Glutamatergic neuron (in vitro differentiated cells): ENCODE results near the gene MYO5B. TPM values are rescaled to one million over a fixed set of nuclear protein-coding genes. Genes with fewer than 3 reads are reported as not detected.

Source experiments
- DNase-seq: peaks from one replicate; pipeline ENCODE4 v3.0.0; 2022
- H3K27ac Mint-ChIP-seq: one replicate; pipeline ENCODE4 v1.8.0; 2020; ENCODE audit warnings: mild to moderate bottlenecking, mixed read lengths, inconsistent platforms; ENCODE audit not compliant: unreplicated experiment
- H3K27me3 Mint-ChIP-seq: one replicate; pipeline ENCODE4 v1.8.0; 2020; ENCODE audit warnings: mild to moderate bottlenecking, moderate library complexity, mixed read lengths, inconsistent platforms; ENCODE audit not compliant: unreplicated experiment
- H3K36me3 Mint-ChIP-seq: one replicate; pipeline ENCODE4 v1.8.0; 2020; ENCODE audit warnings: mild to moderate bottlenecking, mixed read lengths, inconsistent platforms; ENCODE audit not compliant: unreplicated experiment
- H3K4me1 Mint-ChIP-seq: one replicate; pipeline ENCODE4 v1.8.0; 2020; ENCODE audit warnings: mild to moderate bottlenecking, low read depth, mixed read lengths, inconsistent platforms; ENCODE audit not compliant: unreplicated experiment
- H3K4me3 Mint-ChIP-seq: one replicate; pipeline ENCODE4 v1.8.0; 2020; ENCODE audit warnings: mild to moderate bottlenecking, mixed read lengths, inconsistent platforms; ENCODE audit not compliant: unreplicated experiment
- H3K9me3 Mint-ChIP-seq: one replicate; pipeline ENCODE4 v1.8.0; 2020; ENCODE audit warnings: mild to moderate bottlenecking, moderate library complexity, mixed read lengths, inconsistent platforms; ENCODE audit not compliant: unreplicated experiment
- CTCF ChIP-seq: fragments of 200-600 bp; sonication (generic); IDR thresholded peaks from one replicate; pipeline ENCODE4 v1.5.0; 2021; ENCODE audit not compliant: partially characterized antibody, unreplicated experiment
- total RNA-seq: library from RNA; stranded (reverse); fragmentation: NEBNext Ultra II Directional; extraction: Animal tissue kit (Norgen Biotek cat#: 25700); gene quantifications from one replicate; pipeline ENCODE4 v1.2.1, GENCODE V29; 2021; ENCODE audit not compliant: unreplicated experiment

MYO5B gene
- total RNA-seq, 1 donor from 2014 or later = 2.7 TPM

- Mint-ChIP-seq H3K4me3 (no peak overlapping the region), H3K27ac (no peak overlapping the region), H3K4me1 (peaks cover 21% of the 10 kb centered on the region), H3K36me3 (no peaks in the 10 kb centered on the region), H3K27me3 (no peaks in the 10 kb centered on the region), H3K9me3 (no peaks in the 10 kb centered on the region)
- no peak for TF ChIP-seq CTCF
- DNase-seq = no peak
These were observed 183.0 kb downstream of the MYO5B start for GRCh38 chr18:50011813-50012435.

- no peak overlapping the region for H3K27ac Mint-ChIP-seq
- no peaks in the 10 kb centered on the region for H3K36me3 Mint-ChIP-seq
- H3K9me3 Mint-ChIP-seq = no peaks in the 10 kb centered on the region
- H3K27me3 Mint-ChIP-seq = no peaks in the 10 kb centered on the region
- DNase-seq = peak; percentile 30
- no peak overlapping the region for H3K4me3 Mint-ChIP-seq
- H3K4me1 Mint-ChIP-seq = peaks cover 17% of the 10 kb centered on the region
- TF ChIP-seq CTCF = peak; percentile 62
These were observed 185.1 kb downstream of the MYO5B start for GRCh38 chr18:50009773-50010335.

GRCh38 chr18:50008306-50008705 is 186.6 kb downstream of the MYO5B start:
- H3K4me1 Mint-ChIP-seq = peaks cover 2% of the 10 kb centered on the region
- DNase-seq = no peak
- H3K27ac Mint-ChIP-seq = no peak overlapping the region
- no peak overlapping the region for H3K4me3 Mint-ChIP-seq
- H3K36me3 Mint-ChIP-seq = no peaks in the 10 kb centered on the region
- no peak for TF ChIP-seq CTCF
- no peaks in the 10 kb centered on the region for H3K9me3 Mint-ChIP-seq
- H3K27me3 Mint-ChIP-seq = no peaks in the 10 kb centered on the region

GRCh38 chr18:50006470-50007046 is 188.4 kb downstream of the MYO5B start:
- H3K27ac Mint-ChIP-seq = no peak overlapping the region
- TF ChIP-seq CTCF = no peak
- H3K4me3 Mint-ChIP-seq = no peak overlapping the region
- H3K36me3 Mint-ChIP-seq = no peaks in the 10 kb centered on the region
- H3K27me3 Mint-ChIP-seq = peaks cover 2% of the 10 kb centered on the region
- H3K4me1 Mint-ChIP-seq = no peaks in the 10 kb centered on the region
- no peaks in the 10 kb centered on the region for H3K9me3 Mint-ChIP-seq
- DNase-seq = no peak

- Mint-ChIP-seq H3K4me3 (no peak overlapping the region), H3K27ac (no peak overlapping the region)
These were observed 190.9 kb downstream of the MYO5B start for GRCh38 chr18:50004013-50004412.

More at GRCh38 chr18:50004013-50004412, 190.9 kb downstream of the MYO5B start:
- Mint-ChIP-seq H3K36me3 (no peaks in the 10 kb centered on the region), H3K27me3 (peaks cover 2% of the 10 kb centered on the region), H3K9me3 (no peaks in the 10 kb centered on the region), H3K4me1 (no peaks in the 10 kb centered on the region)
- no peak for DNase-seq
- no peak for TF ChIP-seq CTCF
